Panc1 (cell line): Measurements from ENCODE around the gene NFKBIZ. TPM values are rescaled to one million over a fixed set of nuclear protein-coding genes. Genes with fewer than 3 reads are reported as not detected.

Experiments
- ATAC-seq: fragments of 200-7000 bp; cut with Tn5 transposase; 2 replicates; pipeline ENCODE4 v1.9.1; 2020; ENCODE audit warnings: mild to moderate bottlenecking, moderate library complexity
- BruUV-seq: library from RNA; stranded (reverse); fragments of 400-500 nt; replicated peaks from 2 replicates; lab custom pipeline; 2021; lab: Mats Ljungman, UMichigan
- CTCF ChIA-PET: fragments of 300-600 bp; sonication (Branson Sonifier 250); formaldehyde crosslinking; loops from one replicate; lab custom pipeline; 2022; ENCODE audit warnings: antibody characterized with exemption; lab: Charles Lee
- POLR2A ChIA-PET: fragments of 300-600 bp; sonication (Branson Sonifier 250); formaldehyde crosslinking; loops from one replicate; lab custom pipeline; 2022; ENCODE audit warnings: antibody characterized with exemption; lab: Charles Lee
- DNase-seq: peaks from one replicate; pipeline ENCODE4 v3.0.0-alpha.2; 2010; ENCODE audit warnings: low read depth, low spot score
- H3K27ac ChIP-seq: 2 replicates; pipeline ENCODE4 v1.5.1; 2011; ENCODE audit warnings: mild to moderate bottlenecking, low read length, inconsistent platforms
- H3K27me3 ChIP-seq: fragments of 200-500 bp; sonication (Bioruptor generic); 2 replicates; pipeline ENCODE4 v1.6.0; 2014; ENCODE audit warnings: low read length, inconsistent platforms; ENCODE audit not compliant: control insufficient read depth, insufficient read depth
- H3K36me3 ChIP-seq: fragments of 200-500 bp; sonication (Bioruptor generic); 2 replicates; pipeline ENCODE4 v1.5.1; 2014; ENCODE audit warnings: inconsistent platforms, mild to moderate bottlenecking, low read length, moderate library complexity; ENCODE audit not compliant: control insufficient read depth, insufficient read depth
- H3K4me1 ChIP-seq: 2 replicates; pipeline ENCODE4 v1.5.1; 2011; ENCODE audit warnings: inconsistent platforms, mild to moderate bottlenecking, low read length, moderate library complexity; ENCODE audit not compliant: control insufficient read depth, insufficient read depth
- H3K4me3 ChIP-seq, 2 experiments: 2 replicates each; pipeline ENCODE4 v1.5.1; 2011 to 2012; ENCODE audit warnings: low read depth in 2 of 2, low read length in 2 of 2, mild to moderate bottlenecking in 2 of 2, inconsistent platforms in 1 of 2, moderate library complexity in 1 of 2
- H3K9me3 ChIP-seq: fragments of 200-500 bp; sonication (Bioruptor generic); 2 replicates; pipeline ENCODE4 v1.5.1; 2014; ENCODE audit warnings: low read depth, mild to moderate bottlenecking, inconsistent platforms, low read length, moderate library complexity; ENCODE audit not compliant: control insufficient read depth, insufficient read depth
- CTCF ChIP-seq: fragments of 450-650 bp; IDR thresholded peaks from 2 replicates; pipeline ENCODE4 v1.5.1; 2017; ENCODE audit warnings: mild to moderate bottlenecking
- POLR2AphosphoS5 ChIP-seq: IDR thresholded peaks from 2 replicates; pipeline ENCODE4 v1.6.1; 2012; ENCODE audit warnings: mild to moderate bottlenecking, low read depth, low read length, moderate library complexity
- REST ChIP-seq, 2 experiments: IDR thresholded peaks; 2 replicates each; pipeline ENCODE4 v1.6.1; 2011 to 2012; ENCODE audit warnings: low read depth in 2 of 2, control low read depth in 1 of 2, low read length in 1 of 2, mild to moderate bottlenecking in 1 of 2, moderate library complexity in 1 of 2; ENCODE audit not compliant: insufficient read depth in 1 of 2
- SIN3A ChIP-seq: IDR thresholded peaks from 2 replicates; pipeline ENCODE4 v1.6.1; 2012; ENCODE audit warnings: low read depth, mild to moderate bottlenecking, low read length, moderate library complexity, borderline replicate concordance; ENCODE audit not compliant: insufficient read depth
- TCF7L2 ChIP-seq: IDR thresholded peaks from 2 replicates; pipeline ENCODE4 v1.6.1; 2011; ENCODE audit warnings: mild to moderate bottlenecking, low read depth, low read length, inconsistent platforms
- in situ Hi-C: cut with HindIII; loops from 2 replicates; pipeline ENCODE4 v1.10.0; 2016; ENCODE audit warnings: low sequenced_read_pairs, low pct_unique_long_range_greater_than_20kb
- intact Hi-C: fragments of 100-400 bp; cut with micrococcal nuclease; formaldehyde crosslinking; loops from one replicate; pipeline ENCODE4 v1.10.0; 2022; ENCODE audit not compliant: unreplicated experiment
- total RNA-seq: library from RNA; stranded (reverse); gene quantifications from one replicate; pipeline ENCODE4 v1.2.1, GENCODE V29; 2021; ENCODE audit not compliant: unreplicated experiment

The NFKBIZ gene
- total RNA-seq, 1 experiment from 2014 or later, result 17.4 TPM

GRCh38 chr3:101824702-101825101 lies 24.6 kb upstream of the NFKBIZ start:
- H3K27me3 ChIP-seq, result no peaks in the 10 kb centered on the region
- no peaks in the 10 kb centered on the region for H3K36me3 ChIP-seq
- ChIA-PET POLR2A (no interaction called here), CTCF (interaction anchor here (0.6 to 0.9 kb wide), 2 partner anchors 18 to 22 kb away, joined by 3 to 5 read pairs; no protein-coding TSS in a partner anchor)
- peaks cover 22% of the 10 kb centered on the region for H3K4me1 ChIP-seq
- intact Hi-C loops (no loop called here), in situ Hi-C loops (loop anchor here (25.0 kb wide), 1 partner anchor 713 kb away; no protein-coding TSS in a partner anchor)
- H3K4me3 ChIP-seq, result no peak overlapping the region
- DNase-seq (no peak), ATAC-seq (no peak)
- no TSS peak for BruUV-seq
- TF ChIP-seq REST (IDR thresholded peaks at IDR 0.05; ENCODE audit: insufficient read depth in 1 of 2, low read depth in 2 of 2, low read length in 1 of 2) (no peak), CTCF (no peak), POLR2AphosphoS5 (no peak), SIN3A (no peak), TCF7L2 (no peak)
- H3K27ac ChIP-seq, result no peak overlapping the region
- no peaks in the 10 kb centered on the region for H3K9me3 ChIP-seq

- no peak overlapping the region for H3K4me3 ChIP-seq
- TF ChIP-seq POLR2AphosphoS5 (no peak), SIN3A (no peak), CTCF (no peak), TCF7L2 (no peak), REST (IDR thresholded peaks at IDR 0.05; ENCODE audit: insufficient read depth in 1 of 2, low read depth in 2 of 2, low read length in 1 of 2) (no peak)
- intact Hi-C loops, result no loop called here
- peak overlapping the region; percentile 64; the same call in 1 of the 2 replicates for H3K27ac ChIP-seq
- no peaks in the 10 kb centered on the region for H3K27me3 ChIP-seq
- no TSS peak for BruUV-seq
- ChIA-PET CTCF (no interaction called here), POLR2A (no interaction called here)
- in situ Hi-C loops, result no loop called here
- ATAC-seq (no peak), DNase-seq (no peak)
- H3K9me3 ChIP-seq, result no peaks in the 10 kb centered on the region
- H3K4me1 ChIP-seq, result peaks cover 22% of the 10 kb centered on the region
- H3K36me3 ChIP-seq, result no peaks in the 10 kb centered on the region
These were observed 23.3 kb upstream of the NFKBIZ start for GRCh38 chr3:101825904-101826445.
